Fibroblast of peridontal ligament (primary cell): ENCODE results near the gene HOXA9.

Experiments used
- DNase-seq: peaks from one replicate; pipeline ENCODE4 v3.0.0-alpha.2; 2010; ENCODE audit errors: extremely low read depth

HOXA9 gene

GRCh38 chr7:27153526-27153925, 11.8 kb downstream of the HOXA9 start:
- no peak for DNase-seq

- no peak for DNase-seq
Observed at GRCh38 chr7:27152816-27153442, 12.4 kb downstream of the HOXA9 start.

- no peak for DNase-seq
Observed at GRCh38 chr7:27151931-27152815, 13.2 kb downstream of the HOXA9 start, which contains the start of gene HOXA3. Gene HOXA3 (minus strand): TSS chr7:27152583. CDS start chr7:27110640, 41,943 bp downstream.

- DNase-seq, result no peak
Observed at GRCh38 chr7:27151341-27151930, 13.9 kb downstream of the HOXA9 start.

GRCh38 chr7:27150568-27151340, 14.6 kb downstream of the HOXA9 start:
- peak; percentile 24 for DNase-seq

GRCh38 chr7:27149842-27150567, 15.3 kb downstream of the HOXA9 start:
- DNase-seq, result no peak

- DNase-seq, result no peak
Observed at GRCh38 chr7:27148756-27149641, 16.3 kb downstream of the HOXA9 start.

- no peak for DNase-seq
Observed at GRCh38 chr7:27148031-27148755, 17.1 kb downstream of the HOXA9 start.

- DNase-seq, result no peak
Observed at GRCh38 chr7:27147199-27148030, 17.9 kb downstream of the HOXA9 start, which contains the start of gene HOXA6. Gene HOXA6 (minus strand): TSS chr7:27147774. CDS start chr7:27147749, 25 bp downstream.

- no peak for DNase-seq
Observed at GRCh38 chr7:27146491-27147198, 18.7 kb downstream of the HOXA9 start.

- DNase-seq, result no peak
Observed at GRCh38 chr7:27145914-27146412, 19.4 kb downstream of the HOXA9 start.

- DNase-seq, result no peak
Observed at GRCh38 chr7:27145165-27145913, 20.0 kb downstream of the HOXA9 start.

- DNase-seq, result no peak
Observed at GRCh38 chr7:27144781-27145164, 20.6 kb downstream of the HOXA9 start.

GRCh38 chr7:27143950-27144780, 21.2 kb downstream of the HOXA9 start:
- no peak for DNase-seq

GRCh38 chr7:27143023-27143949, 22.1 kb downstream of the HOXA9 start, which contains the start of gene HOXA5:
Gene HOXA5 (minus strand): TSS chr7:27143681. CDS start chr7:27143607, 74 bp downstream.
- no peak for DNase-seq
